T-helper 2 cell treated with Interferon-gamma antibody and Interleukin-4, amounts not matched to agents 5 μg/mL and 100 μg/mL, for 36 hours (primary cell): Measurements from ENCODE around the gene CFAP157.

Source experiments
- DNase-seq: peaks from one replicate; pipeline ENCODE4 v3.0.0; 2021; ENCODE audit warnings: low spot score
- H3K27ac Mint-ChIP-seq: one replicate; pipeline ENCODE4 v1.8.0; 2021; ENCODE audit warnings: mild to moderate bottlenecking, mixed read lengths
- H3K27me3 Mint-ChIP-seq: one replicate; pipeline ENCODE4 v1.8.0; 2021; ENCODE audit warnings: low read depth, mixed read lengths
- H3K36me3 Mint-ChIP-seq: one replicate; pipeline ENCODE4 v1.8.0; 2021; ENCODE audit warnings: low read depth, mixed read lengths
- H3K4me1 Mint-ChIP-seq: one replicate; pipeline ENCODE4 v1.8.0; 2021; ENCODE audit warnings: low read depth, mixed read lengths
- H3K4me3 Mint-ChIP-seq: one replicate; pipeline ENCODE4 v1.8.0; 2022; ENCODE audit warnings: mild to moderate bottlenecking, moderate library complexity, mixed read lengths
- H3K9me3 Mint-ChIP-seq: one replicate; pipeline ENCODE4 v1.8.0; 2021; ENCODE audit warnings: mixed read lengths

CFAP157 gene

DNA sequence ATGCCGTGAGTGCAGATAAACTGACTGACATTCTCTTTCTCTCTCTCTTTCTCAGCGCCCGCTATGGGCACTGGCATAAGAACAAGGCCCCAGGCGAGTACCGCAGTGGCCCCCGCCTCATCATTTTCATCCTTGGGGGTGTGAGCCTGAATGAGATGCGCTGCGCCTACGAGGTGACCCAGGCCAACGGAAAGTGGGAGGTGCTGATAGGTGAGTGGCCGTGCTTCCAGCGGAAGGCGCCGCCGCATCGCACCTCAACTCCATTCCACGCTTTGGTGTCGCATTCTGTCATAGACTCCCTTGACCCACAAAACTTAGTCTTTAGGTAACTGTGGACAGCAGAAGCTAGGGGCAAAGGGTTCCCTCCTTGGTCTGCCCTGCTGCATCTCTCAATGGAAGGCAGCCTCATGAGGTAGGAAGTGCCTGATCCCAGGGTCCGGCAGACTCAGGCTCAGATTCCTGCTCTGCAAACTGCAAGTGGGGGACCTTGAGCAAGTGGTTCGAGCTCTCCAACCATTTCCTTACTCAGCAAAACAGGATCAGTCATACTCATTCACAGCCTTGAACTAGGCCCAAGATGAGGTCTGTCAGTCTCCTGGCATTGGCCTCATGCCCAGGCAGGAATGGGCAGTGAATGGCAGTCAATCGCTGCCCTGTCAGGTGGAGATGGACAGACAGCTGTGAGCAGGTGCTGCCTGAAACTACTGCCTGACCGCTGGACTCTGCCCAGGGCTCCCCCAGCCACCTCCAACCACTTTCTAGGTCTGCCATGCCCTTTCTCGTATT, 24.2 kb upstream of the CFAP157 start:
- Mint-ChIP-seq H3K27ac (no peak overlapping the region), H3K4me1 (no peaks in the 10 kb centered on the region), H3K4me3 (no peak overlapping the region), H3K27me3 (no peaks in the 10 kb centered on the region), H3K9me3 (no peaks in the 10 kb centered on the region), H3K36me3 (no peaks in the 10 kb centered on the region)
- DNase-seq, result no peak

GRCh38 chr9:127683723-127684122, 23.1 kb upstream of the CFAP157 start:
- Mint-ChIP-seq H3K4me1 (no peaks in the 10 kb centered on the region), H3K4me3 (no peak overlapping the region), H3K27ac (no peak overlapping the region), H3K9me3 (no peaks in the 10 kb centered on the region), H3K36me3 (no peaks in the 10 kb centered on the region), H3K27me3 (no peaks in the 10 kb centered on the region)
- no peak for DNase-seq

GRCh38 chr9:127684576-127684975, 22.2 kb upstream of the CFAP157 start:
- Mint-ChIP-seq H3K9me3 (no peaks in the 10 kb centered on the region), H3K27ac (peak overlapping the region; percentile 13), H3K27me3 (no peaks in the 10 kb centered on the region), H3K36me3 (no peaks in the 10 kb centered on the region), H3K4me1 (no peaks in the 10 kb centered on the region), H3K4me3 (no peak overlapping the region)
- DNase-seq, result no peak

DNA sequence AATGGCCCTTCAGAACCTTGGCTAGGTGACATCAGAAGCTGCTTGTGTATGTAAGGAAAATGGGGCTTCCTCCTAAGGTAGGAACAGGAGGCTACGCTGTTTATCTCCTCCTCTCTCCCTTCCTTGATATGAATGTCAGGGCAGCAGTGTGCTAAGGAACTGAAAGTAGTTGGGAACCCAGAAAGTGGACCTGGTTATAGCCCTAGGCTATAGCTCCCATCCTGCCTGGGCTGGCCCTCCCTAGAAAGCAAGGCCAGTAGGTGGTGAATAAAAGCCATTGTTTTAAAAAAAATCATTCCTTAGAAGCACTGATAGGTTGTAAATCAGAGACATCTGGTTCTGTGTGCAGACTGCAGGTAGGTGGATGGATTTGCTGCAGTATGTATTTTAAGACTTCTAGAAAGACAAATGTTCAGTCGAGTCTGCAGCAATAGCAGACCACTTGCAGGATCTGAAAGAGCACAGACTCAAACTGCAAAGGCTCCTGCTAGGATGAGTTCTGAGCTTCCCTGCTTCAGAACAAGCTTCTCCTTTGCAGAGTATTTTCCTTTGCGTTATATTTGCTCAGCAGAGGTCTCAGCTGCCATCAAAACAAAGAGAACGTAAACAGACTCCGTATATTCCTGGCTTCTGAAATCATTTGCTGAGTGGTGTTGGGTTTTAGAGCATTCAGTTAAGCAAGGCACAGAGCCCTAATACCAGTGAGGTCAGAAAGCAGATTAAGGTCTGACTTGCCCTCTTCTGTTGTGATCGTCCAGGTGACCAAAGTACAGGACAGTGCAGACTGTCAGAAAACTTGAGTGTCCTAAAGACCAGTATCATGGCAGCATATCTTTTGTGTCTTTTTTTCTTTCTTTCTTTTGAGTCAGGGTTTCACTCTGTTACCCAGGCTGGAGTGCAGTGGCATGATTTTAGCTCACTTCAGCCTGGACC, 20.1 kb upstream of the CFAP157 start:
- Mint-ChIP-seq H3K27ac (no peak overlapping the region), H3K27me3 (no peaks in the 10 kb centered on the region), H3K4me3 (no peak overlapping the region)

DNA sequence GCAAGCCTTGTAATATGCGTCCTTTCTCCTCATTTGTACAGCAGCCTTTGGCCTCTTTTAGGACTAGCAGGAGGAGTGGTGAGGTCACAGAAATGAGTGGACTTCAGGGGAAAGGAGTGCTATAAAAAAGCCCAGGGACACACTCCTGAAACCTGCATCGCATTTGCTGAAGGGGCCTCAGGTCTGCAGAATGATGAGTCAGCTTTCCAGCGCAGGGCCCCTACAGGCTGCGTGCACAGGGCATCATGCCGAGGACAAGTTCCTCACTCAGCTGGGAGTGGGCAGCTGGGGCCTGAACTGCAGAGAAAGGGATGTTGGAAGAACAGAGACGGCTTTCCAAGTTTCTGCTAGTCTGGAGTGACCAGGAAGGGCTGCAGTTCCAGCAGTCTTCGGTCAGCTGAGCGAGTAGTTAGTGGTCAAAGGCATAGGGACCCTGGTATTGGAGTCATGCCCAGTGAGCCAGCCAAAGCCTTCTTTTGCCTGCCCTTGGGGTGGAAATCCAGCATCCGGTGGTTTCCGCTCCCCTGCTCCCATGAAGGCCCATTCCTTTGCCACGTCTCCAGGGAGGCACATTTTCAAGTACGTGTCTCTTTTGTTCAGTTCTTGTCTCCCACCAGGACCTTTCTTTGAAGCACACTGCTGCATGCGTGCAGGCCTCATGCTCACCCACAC, 17.3 kb upstream of the CFAP157 start:
- Mint-ChIP-seq H3K9me3 (no peaks in the 10 kb centered on the region), H3K27me3 (no peaks in the 10 kb centered on the region), H3K4me1 (no peaks in the 10 kb centered on the region), H3K4me3 (no peak overlapping the region), H3K27ac (no peak overlapping the region), H3K36me3 (no peaks in the 10 kb centered on the region)
- no peak for DNase-seq

More for the DNA sequence above, 20.1 kb upstream of the CFAP157 start:
- Mint-ChIP-seq H3K36me3 (no peaks in the 10 kb centered on the region), H3K4me1 (no peaks in the 10 kb centered on the region), H3K9me3 (no peaks in the 10 kb centered on the region)
- DNase-seq, result no peak

DNA sequence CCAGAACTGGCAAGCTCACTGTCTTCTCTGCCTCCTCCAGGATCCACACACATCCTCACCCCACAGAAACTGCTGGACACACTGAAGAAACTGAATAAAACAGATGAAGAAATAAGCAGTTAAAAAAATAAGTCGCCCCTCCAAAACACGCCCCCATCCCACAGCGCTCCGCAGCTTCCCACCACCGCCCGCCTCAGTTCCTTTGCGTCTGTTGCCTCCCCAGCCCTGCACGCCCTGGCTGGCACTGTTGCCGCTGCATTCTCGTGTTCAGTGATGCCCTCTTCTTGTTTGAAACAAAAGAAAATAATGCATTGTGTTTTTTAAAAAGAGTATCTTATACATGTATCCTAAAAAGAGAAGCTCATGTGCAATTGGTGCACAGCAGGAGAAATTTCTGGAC, 16.1 kb upstream of the CFAP157 start:
- no peak overlapping the region for H3K27ac Mint-ChIP-seq
- no peak overlapping the region for H3K4me3 Mint-ChIP-seq
- no peaks in the 10 kb centered on the region for H3K36me3 Mint-ChIP-seq
- no peak for DNase-seq
- H3K4me1 Mint-ChIP-seq, result no peaks in the 10 kb centered on the region
- H3K9me3 Mint-ChIP-seq, result no peaks in the 10 kb centered on the region
- no peaks in the 10 kb centered on the region for H3K27me3 Mint-ChIP-seq

GRCh38 chr9:127692071-127692470, 14.7 kb upstream of the CFAP157 start:
- H3K4me1 Mint-ChIP-seq, result no peaks in the 10 kb centered on the region
- H3K27ac Mint-ChIP-seq, result no peak overlapping the region
- DNase-seq, result no peak
- H3K4me3 Mint-ChIP-seq, result no peak overlapping the region
- no peaks in the 10 kb centered on the region for H3K27me3 Mint-ChIP-seq
- H3K36me3 Mint-ChIP-seq, result no peaks in the 10 kb centered on the region
- no peaks in the 10 kb centered on the region for H3K9me3 Mint-ChIP-seq

DNA sequence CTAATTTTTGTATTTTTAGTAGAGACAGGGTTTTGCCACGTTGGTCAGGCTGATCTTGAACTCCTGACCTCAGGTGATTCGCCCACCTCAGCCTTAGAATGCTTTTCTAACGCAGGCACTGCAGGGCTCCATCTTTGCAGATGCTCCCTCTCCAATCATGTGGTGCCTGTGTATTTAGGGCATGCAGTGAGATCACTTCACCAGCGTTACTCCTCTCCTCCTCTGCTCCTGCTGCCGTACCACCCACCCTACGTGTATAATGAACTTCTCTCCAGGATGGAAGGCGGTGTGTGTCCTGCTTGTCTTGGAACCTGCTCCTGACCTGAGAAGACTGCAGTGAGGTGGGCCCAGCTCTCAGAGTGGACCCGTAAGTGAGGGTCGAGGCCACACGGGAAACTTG, 13.6 kb upstream of the CFAP157 start:
- Mint-ChIP-seq H3K27ac (no peak overlapping the region), H3K4me1 (no peaks in the 10 kb centered on the region), H3K9me3 (no peaks in the 10 kb centered on the region), H3K27me3 (no peaks in the 10 kb centered on the region), H3K36me3 (no peaks in the 10 kb centered on the region), H3K4me3 (no peak overlapping the region)
- no peak for DNase-seq

DNA sequence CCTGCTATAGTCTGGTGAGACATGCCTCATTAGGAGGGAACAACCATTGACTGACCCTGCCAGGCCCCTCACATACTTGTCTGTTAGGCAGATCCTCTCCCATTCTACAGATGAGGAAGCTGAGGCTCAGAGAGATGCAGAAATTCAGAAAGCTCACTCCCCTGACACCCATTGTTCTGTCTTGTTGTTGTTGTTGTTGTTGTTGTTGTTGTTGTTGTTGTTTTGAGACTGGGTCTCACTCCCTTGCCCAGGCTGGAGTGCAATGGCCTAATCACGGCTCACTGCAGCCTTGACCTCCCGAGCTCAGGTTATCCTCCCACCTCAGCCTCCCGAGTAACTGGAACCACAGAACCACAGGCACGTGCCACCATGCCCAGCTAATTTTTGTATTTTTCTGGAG, 13.1 kb upstream of the CFAP157 start:
- Mint-ChIP-seq H3K27me3 (no peaks in the 10 kb centered on the region), H3K4me1 (no peaks in the 10 kb centered on the region), H3K4me3 (no peak overlapping the region), H3K9me3 (no peaks in the 10 kb centered on the region), H3K27ac (no peak overlapping the region), H3K36me3 (peaks cover 2% of the 10 kb centered on the region)
- DNase-seq, result no peak

- Mint-ChIP-seq H3K4me3 (no peak overlapping the region), H3K36me3 (peaks cover 2% of the 10 kb centered on the region), H3K9me3 (no peaks in the 10 kb centered on the region), H3K27ac (no peak overlapping the region), H3K27me3 (no peaks in the 10 kb centered on the region), H3K4me1 (peaks cover 8% of the 10 kb centered on the region)
- DNase-seq, result no peak
Observed at GRCh38 chr9:127694890-127695720, 11.7 kb upstream of the CFAP157 start.

- Mint-ChIP-seq H3K27me3 (no peaks in the 10 kb centered on the region), H3K27ac (no peak overlapping the region), H3K4me3 (no peak overlapping the region), H3K9me3 (no peaks in the 10 kb centered on the region), H3K4me1 (peaks cover 10% of the 10 kb centered on the region), H3K36me3 (peaks cover 2% of the 10 kb centered on the region)
- DNase-seq, result no peak
Observed at GRCh38 chr9:127697575-127697974, 9.2 kb upstream of the CFAP157 start.

DNA sequence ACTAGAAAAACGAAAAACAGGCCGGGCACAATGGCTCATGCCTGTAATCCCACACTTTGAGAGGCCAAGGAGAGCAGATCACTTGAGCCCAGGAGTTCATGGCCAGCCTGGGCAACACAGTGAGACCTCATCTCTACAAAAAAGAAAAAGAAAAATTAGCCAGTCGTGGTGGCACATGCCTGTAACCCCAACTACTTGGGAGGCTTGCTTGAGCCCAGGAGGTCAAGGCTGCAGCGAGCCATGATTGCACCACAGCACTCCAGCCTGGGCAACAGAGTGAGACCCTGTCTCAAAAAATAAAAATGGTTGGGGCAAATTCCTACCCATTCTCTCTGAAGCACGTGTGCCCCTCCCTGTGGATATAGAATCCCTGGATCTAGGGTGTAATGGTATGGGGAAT, 8.4 kb upstream of the CFAP157 start:
- Mint-ChIP-seq H3K27me3 (no peaks in the 10 kb centered on the region), H3K9me3 (no peaks in the 10 kb centered on the region), H3K27ac (no peak overlapping the region), H3K36me3 (peaks cover 2% of the 10 kb centered on the region), H3K4me1 (peaks cover 10% of the 10 kb centered on the region), H3K4me3 (no peak overlapping the region)
- no peak for DNase-seq

- Mint-ChIP-seq H3K4me1 (peaks cover 10% of the 10 kb centered on the region), H3K4me3 (peak overlapping the region; percentile 72), H3K9me3 (no peaks in the 10 kb centered on the region), H3K27ac (peak overlapping the region; percentile 67), H3K27me3 (no peaks in the 10 kb centered on the region), H3K36me3 (peaks cover 2% of the 10 kb centered on the region)
- DNase-seq, result peak; percentile 86
Observed at GRCh38 chr9:127698985-127699670, 7.7 kb upstream of the CFAP157 start.
